ENCODE results near the gene SNCG.
"Not testable (repeated sequence)": the region's sequence is repeated elsewhere in the genome, so short reads cannot be mapped to it uniquely, and the experiment has no call there.

SNCG gene

GRCh38 chr10:86979296-86979818, 21.0 kb downstream of the SNCG start:
- H3K27ac ChIP-seq, result no peak overlapping the region
- no peak for TF ChIP-seq ZFX (IDR thresholded peaks at IDR 0.05)
- TF ChIP-seq, protein P1, sequence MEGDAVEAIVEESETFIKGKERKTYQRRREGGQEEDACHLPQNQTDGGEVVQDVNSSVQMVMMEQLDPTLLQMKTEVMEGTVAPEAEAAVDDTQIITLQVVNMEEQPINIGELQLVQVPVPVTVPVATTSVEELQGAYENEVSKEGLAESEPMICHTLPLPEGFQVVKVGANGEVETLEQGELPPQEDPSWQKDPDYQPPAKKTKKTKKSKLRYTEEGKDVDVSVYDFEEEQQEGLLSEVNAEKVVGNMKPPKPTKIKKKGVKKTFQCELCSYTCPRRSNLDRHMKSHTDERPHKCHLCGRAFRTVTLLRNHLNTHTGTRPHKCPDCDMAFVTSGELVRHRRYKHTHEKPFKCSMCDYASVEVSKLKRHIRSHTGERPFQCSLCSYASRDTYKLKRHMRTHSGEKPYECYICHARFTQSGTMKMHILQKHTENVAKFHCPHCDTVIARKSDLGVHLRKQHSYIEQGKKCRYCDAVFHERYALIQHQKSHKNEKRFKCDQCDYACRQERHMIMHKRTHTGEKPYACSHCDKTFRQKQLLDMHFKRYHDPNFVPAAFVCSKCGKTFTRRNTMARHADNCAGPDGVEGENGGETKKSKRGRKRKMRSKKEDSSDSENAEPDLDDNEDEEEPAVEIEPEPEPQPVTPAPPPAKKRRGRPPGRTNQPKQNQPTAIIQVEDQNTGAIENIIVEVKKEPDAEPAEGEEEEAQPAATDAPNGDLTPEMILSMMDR (conservative IDR thresholded peaks at IDR 0.05), result no peak

DNA sequence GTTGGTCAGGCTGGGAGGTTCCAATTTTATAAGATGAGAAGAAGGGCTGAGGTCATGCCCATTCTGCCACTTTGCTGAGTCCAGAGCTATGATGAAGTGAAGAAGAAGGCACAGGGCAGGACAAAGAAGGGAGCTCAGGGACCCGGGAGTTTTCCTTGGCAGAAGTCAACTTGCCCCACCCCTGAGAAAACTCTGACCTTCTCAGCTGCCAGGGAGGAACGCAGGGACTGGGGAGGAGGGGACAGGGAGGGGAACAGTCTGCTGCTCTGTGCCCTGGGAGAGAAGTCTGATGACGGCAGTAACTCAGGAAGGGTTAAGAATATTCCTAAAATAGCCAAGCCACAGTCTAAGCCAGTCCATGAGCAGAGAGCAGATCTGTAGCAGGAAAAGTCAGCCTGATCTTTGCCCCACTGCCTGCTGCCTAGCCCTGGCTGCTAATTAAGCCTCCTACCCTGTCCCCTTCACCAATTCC, 21.6 kb downstream of the SNCG start:
- TF ChIP-seq ZFX (IDR thresholded peaks at IDR 0.05), result no peak
- TF ChIP-seq, protein P1 (conservative IDR thresholded peaks at IDR 0.05), result no peak
- H3K27ac ChIP-seq, result no peak overlapping the region

- H3K27ac ChIP-seq, result not testable (repeated sequence)
Measured at GRCh38 chr10:86981020-86981419, 22.6 kb downstream of the SNCG start.

- TF ChIP-seq, protein P1 (conservative IDR thresholded peaks at IDR 0.05), result no peak
- no peak for TF ChIP-seq ZFX (IDR thresholded peaks at IDR 0.05)
- no peak overlapping the region for H3K27ac ChIP-seq
Measured at GRCh38 chr10:86981716-86982115, 23.3 kb downstream of the SNCG start.

DNA sequence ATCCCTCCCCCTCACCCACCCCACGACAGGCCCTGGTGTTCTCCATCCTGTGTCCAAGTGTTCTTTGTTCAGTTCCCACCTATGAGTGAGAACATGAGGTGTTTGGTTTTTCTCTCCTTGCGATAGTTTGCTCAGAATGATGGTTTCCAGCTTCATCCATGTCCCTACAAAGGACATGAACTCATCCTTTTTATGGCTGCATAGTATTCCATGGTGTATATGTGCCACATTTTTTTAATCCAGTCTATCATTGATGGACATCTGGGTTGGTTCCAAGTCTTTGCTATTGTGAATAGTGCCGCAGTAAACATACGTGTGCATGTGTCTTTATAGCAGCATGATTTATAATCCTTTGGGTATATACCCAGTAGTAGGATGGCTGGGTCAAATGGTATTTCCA, 26.1 kb downstream of the SNCG start:
- not testable (repeated sequence) for H3K27ac ChIP-seq

DNA sequence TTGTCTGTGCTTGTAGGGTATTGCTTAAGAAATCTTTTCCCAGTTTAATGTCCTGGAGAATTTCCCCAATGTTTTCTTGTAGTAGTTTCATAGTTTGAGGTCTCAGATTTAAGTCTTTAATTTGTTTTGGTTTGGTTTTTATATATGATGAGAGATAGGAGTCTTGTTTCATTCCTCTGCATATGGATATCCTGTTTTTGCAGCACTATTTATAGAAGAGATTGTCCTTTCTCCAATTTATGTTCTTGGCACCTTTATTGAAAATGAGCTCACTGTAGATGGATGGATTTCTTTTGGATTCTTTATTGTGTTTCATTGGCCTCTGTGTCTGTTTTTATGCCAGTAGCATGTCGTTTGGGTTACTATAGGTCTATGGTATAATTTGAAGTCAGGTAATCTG, 30.1 kb downstream of the SNCG start:
- TF ChIP-seq, protein P1 (conservative IDR thresholded peaks at IDR 0.05), result no peak
- TF ChIP-seq ZFX (IDR thresholded peaks at IDR 0.05), result no peak
- no peak overlapping the region for H3K27ac ChIP-seq

DNA sequence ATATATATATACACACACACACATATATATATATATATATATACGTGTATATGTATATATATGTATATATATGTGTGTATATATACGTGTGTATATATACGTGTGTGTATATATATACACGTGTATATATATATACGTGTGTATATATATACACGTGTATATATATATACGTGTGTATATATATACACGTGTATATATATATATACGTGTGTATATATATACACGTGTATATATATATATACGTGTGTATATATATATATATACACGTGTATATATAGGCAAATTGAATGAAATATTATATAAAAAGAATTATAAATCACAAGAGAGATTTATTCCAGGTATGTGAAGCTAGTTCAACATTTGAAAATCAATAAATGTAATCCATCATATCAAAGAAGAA, 33.0 kb downstream of the SNCG start:
- H3K27ac ChIP-seq, result not testable (repeated sequence)

- no peak overlapping the region; the same call in 1 of the 2 replicates for H3K27ac ChIP-seq
- TF ChIP-seq, protein P1 (conservative IDR thresholded peaks at IDR 0.05), result no peak
- TF ChIP-seq ZFX (IDR thresholded peaks at IDR 0.05), result no peak
Measured at GRCh38 chr10:86992456-86992855, 34.1 kb downstream of the SNCG start.

DNA sequence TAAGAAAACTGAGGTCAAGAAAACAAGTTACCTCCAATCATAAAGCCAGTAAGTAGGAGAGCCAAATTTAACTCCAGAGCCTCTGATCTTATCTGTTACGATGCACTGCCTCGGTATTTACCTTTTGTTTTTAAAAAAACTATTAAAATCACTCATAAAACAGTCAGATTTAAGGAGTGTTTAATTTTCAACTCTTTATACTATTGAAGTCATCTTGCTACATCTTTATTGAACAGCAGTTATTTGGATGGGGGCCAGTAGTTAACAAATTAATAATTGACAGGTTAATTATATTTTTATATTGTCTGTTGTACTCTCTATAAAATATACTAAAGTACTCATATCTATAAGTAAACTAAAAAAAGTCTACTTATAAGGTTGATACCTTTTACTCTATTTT, 34.5 kb downstream of the SNCG start:
- TF ChIP-seq ZFX (IDR thresholded peaks at IDR 0.05), result no peak
- peak overlapping the region; percentile 49 for H3K27ac ChIP-seq

DNA sequence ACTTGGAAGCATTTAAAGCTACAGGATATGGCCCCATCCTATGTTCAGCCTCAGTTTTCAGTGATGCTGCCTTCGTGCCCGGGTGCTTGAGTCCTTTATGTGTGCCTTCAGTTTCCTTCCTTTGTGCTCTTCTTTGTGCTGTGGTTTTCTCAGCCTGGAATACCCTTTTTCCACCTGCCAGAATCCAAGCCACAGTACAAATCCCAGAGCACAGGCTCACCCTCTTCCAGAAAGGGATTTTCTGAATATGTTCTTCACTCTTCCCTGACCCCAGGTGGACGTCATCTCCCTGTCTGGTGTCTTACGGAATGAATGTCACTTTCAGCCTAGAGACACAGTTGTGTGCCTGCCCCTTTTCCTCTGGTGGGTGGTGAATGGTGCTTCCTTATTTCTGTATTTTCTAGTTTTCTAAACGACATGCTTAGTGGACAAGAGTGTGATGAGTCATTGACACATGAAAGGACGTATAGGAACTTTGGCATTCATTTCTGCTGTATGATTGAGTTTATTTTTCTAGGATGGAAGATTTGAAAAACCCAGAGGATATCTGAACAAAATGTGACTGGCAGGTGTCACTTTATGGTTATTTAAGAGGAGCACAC, 41.5 kb downstream of the SNCG start:
- H3K27ac ChIP-seq, result not testable (repeated sequence)

All from C4-2B (cell line).